ENCODE results near the gene CEP104. TPM values are rescaled to one million over a fixed set of nuclear protein-coding genes. Genes with fewer than 3 reads are reported as not detected.

Gene CEP104
- polyA plus RNA-seq, 1 donor (not counting 4 experiments of a cell fraction or from before 2014, with no cell fraction given), result 35.7 TPM

GRCh38 chr1:3871451-3871805 lies 14.4 kb upstream of the CEP104 start:
- no peaks in the 10 kb centered on the region for H4K20me1 ChIP-seq (ENCODE audit: control insufficient read depth, extremely low read depth, insufficient read depth, low read length)
- DNase-seq (ENCODE audit: low read depth, low spot score) (no peak), FAIRE-seq (no peak)
- H3K36me3 ChIP-seq (ENCODE audit: control insufficient read depth in 2 of 2, extremely low read depth in 1 of 2, insufficient read depth in 2 of 2, low read length in 2 of 2), result peaks cover 14 to 22% of the 10 kb centered on the region in 2 experiments
- H3K27ac ChIP-seq (ENCODE audit: control insufficient read depth, insufficient read depth, low read length), result no peak overlapping the region
- TF ChIP-seq EZH2 (IDR thresholded peaks at IDR 0.05; ENCODE audit: low read length), result no peak
- peaks cover 1% of the 10 kb centered on the region for H3K9me3 ChIP-seq (ENCODE audit: control insufficient read depth, low read depth, low read length)
- no peaks in the 10 kb centered on the region for H3K27me3 ChIP-seq (ENCODE audit: control insufficient read depth, extremely low read depth, insufficient read depth, low read length)
- no peak overlapping the region for H3K4me2 ChIP-seq (ENCODE audit: control insufficient read depth, extremely low read depth, insufficient read depth, low read depth, low read length)
- H3K79me2 ChIP-seq (ENCODE audit: control insufficient read depth, insufficient read depth, low read length), result no peaks in the 10 kb centered on the region
- H3K4me1 ChIP-seq (ENCODE audit: control insufficient read depth, extremely low read depth, insufficient read depth, low read length), result no peaks in the 10 kb centered on the region
- dilution Hi-C loops (cut with MboI; ENCODE audit: extremely low pct_ligation_motif_present, low sequenced_read_pairs), result no loop called here
- no peak overlapping the region for H3K4me3 ChIP-seq (ENCODE audit: control insufficient read depth in 2 of 3, extremely low read depth in 1 of 3, insufficient read depth in 2 of 3, low read depth in 1 of 3, low read length in 3 of 3)
- H2AFZ ChIP-seq (ENCODE audit: control insufficient read depth, low read length), result no peak overlapping the region
- no peak overlapping the region for H3K9ac ChIP-seq (ENCODE audit: control insufficient read depth, extremely low read depth, insufficient read depth, low read length)
- no peaks in the 10 kb centered on the region for H3K9me1 ChIP-seq (ENCODE audit: control insufficient read depth, extremely low read depth, insufficient read depth, low read length)

GRCh38 chr1:3869751-3870301 lies 12.8 kb upstream of the CEP104 start:
- Histone ChIP-seq H3K27me3 (ENCODE audit: control insufficient read depth, extremely low read depth, insufficient read depth, low read length) (no peaks in the 10 kb centered on the region), H3K9ac (ENCODE audit: control insufficient read depth, extremely low read depth, insufficient read depth, low read length) (no peak overlapping the region), H2AFZ (ENCODE audit: control insufficient read depth, low read length) (no peak overlapping the region), H3K4me1 (ENCODE audit: control insufficient read depth, extremely low read depth, insufficient read depth, low read length) (no peaks in the 10 kb centered on the region), H4K20me1 (ENCODE audit: control insufficient read depth, extremely low read depth, insufficient read depth, low read length) (no peaks in the 10 kb centered on the region), H3K4me2 (ENCODE audit: control insufficient read depth, extremely low read depth, insufficient read depth, low read depth, low read length) (no peak overlapping the region), H3K9me3 (ENCODE audit: control insufficient read depth, low read depth, low read length) (peaks cover 1% of the 10 kb centered on the region), H3K9me1 (ENCODE audit: control insufficient read depth, extremely low read depth, insufficient read depth, low read length) (no peaks in the 10 kb centered on the region), H3K4me3 (ENCODE audit: control insufficient read depth in 2 of 3, extremely low read depth in 1 of 3, insufficient read depth in 2 of 3, low read depth in 1 of 3, low read length in 3 of 3) (no peak overlapping the region), H3K27ac (ENCODE audit: control insufficient read depth, insufficient read depth, low read length) (no peak overlapping the region), H3K36me3 (ENCODE audit: control insufficient read depth in 2 of 2, extremely low read depth in 1 of 2, insufficient read depth in 2 of 2, low read length in 2 of 2) (peaks cover 14 to 18% of the 10 kb centered on the region in 2 experiments), H3K79me2 (ENCODE audit: control insufficient read depth, insufficient read depth, low read length) (no peaks in the 10 kb centered on the region)
- FAIRE-seq (no peak), DNase-seq (ENCODE audit: low read depth, low spot score) (peak; percentile 61)
- dilution Hi-C loops (cut with MboI; ENCODE audit: extremely low pct_ligation_motif_present, low sequenced_read_pairs), result no loop called here
- TF ChIP-seq EZH2 (IDR thresholded peaks at IDR 0.05; ENCODE audit: low read length), result no peak
- peak in 1 of 3 experiments; percentile 42 for TF ChIP-seq CTCF (optimal IDR thresholded peaks at IDR 0.05 in 1 of 3, IDR thresholded peaks at IDR 0.05 in 1 of 3, conservative IDR thresholded peaks at IDR 0.05 in 1 of 3; ENCODE audit: extremely low read depth in 1 of 3, insufficient read depth in 2 of 3, low read length in 3 of 3)

- peaks cover 1% of the 10 kb centered on the region for H3K9me3 ChIP-seq (ENCODE audit: control insufficient read depth, low read depth, low read length)
- no peaks in the 10 kb centered on the region for H3K4me1 ChIP-seq (ENCODE audit: control insufficient read depth, extremely low read depth, insufficient read depth, low read length)
- FAIRE-seq, result no peak
- no peak overlapping the region for H3K9ac ChIP-seq (ENCODE audit: control insufficient read depth, extremely low read depth, insufficient read depth, low read length)
- no peak overlapping the region for H3K27ac ChIP-seq (ENCODE audit: control insufficient read depth, insufficient read depth, low read length)
- peaks cover 14 to 16% of the 10 kb centered on the region in 2 experiments for H3K36me3 ChIP-seq (ENCODE audit: control insufficient read depth in 2 of 2, extremely low read depth in 1 of 2, insufficient read depth in 2 of 2, low read length in 2 of 2)
- no peaks in the 10 kb centered on the region for H3K79me2 ChIP-seq (ENCODE audit: control insufficient read depth, insufficient read depth, low read length)
- no peaks in the 10 kb centered on the region for H4K20me1 ChIP-seq (ENCODE audit: control insufficient read depth, extremely low read depth, insufficient read depth, low read length)
- no peaks in the 10 kb centered on the region for H3K27me3 ChIP-seq (ENCODE audit: control insufficient read depth, extremely low read depth, insufficient read depth, low read length)
- TF ChIP-seq CTCF (optimal IDR thresholded peaks at IDR 0.05 in 1 of 3, IDR thresholded peaks at IDR 0.05 in 1 of 3, conservative IDR thresholded peaks at IDR 0.05 in 1 of 3; ENCODE audit: extremely low read depth in 1 of 3, insufficient read depth in 2 of 3, low read length in 3 of 3) (no peak), EZH2 (IDR thresholded peaks at IDR 0.05; ENCODE audit: low read length) (no peak)
- no peak overlapping the region for H2AFZ ChIP-seq (ENCODE audit: control insufficient read depth, low read length)
- no peak overlapping the region for H3K4me3 ChIP-seq (ENCODE audit: control insufficient read depth in 2 of 3, extremely low read depth in 1 of 3, insufficient read depth in 2 of 3, low read depth in 1 of 3, low read length in 3 of 3)
- H3K9me1 ChIP-seq (ENCODE audit: control insufficient read depth, extremely low read depth, insufficient read depth, low read length), result no peaks in the 10 kb centered on the region
- dilution Hi-C loops (cut with MboI; ENCODE audit: extremely low pct_ligation_motif_present, low sequenced_read_pairs), result no loop called here
- no peak for DNase-seq (ENCODE audit: low read depth, low spot score)
- no peak overlapping the region for H3K4me2 ChIP-seq (ENCODE audit: control insufficient read depth, extremely low read depth, insufficient read depth, low read depth, low read length)
Observed at GRCh38 chr1:3868464-3869006, 11.5 kb upstream of the CEP104 start.

Measured in keratinocyte (primary cell).